ENCODE results near the gene ERRFI1. TPM values are rescaled to one million over a fixed set of nuclear protein-coding genes. Genes with fewer than 3 reads are reported as not detected.

Gene ERRFI1
- polyA plus RNA-seq, 1 donor, result 7.6 TPM

- no peak for DNase-seq
Measured at GRCh38 chr1:8043621-8044020, 17.5 kb upstream of the ERRFI1 start.

GRCh38 chr1:8042134-8042533, 16.0 kb upstream of the ERRFI1 start:
- no peak for DNase-seq

GRCh38 chr1:8040586-8040985, 14.5 kb upstream of the ERRFI1 start:
- no peak for DNase-seq

GRCh38 chr1:8039071-8039470, 13.0 kb upstream of the ERRFI1 start:
- DNase-seq, result no peak

GRCh38 chr1:8035289-8035688, 9.2 kb upstream of the ERRFI1 start:
- DNase-seq, result no peak

- DNase-seq, result no peak
Measured at GRCh38 chr1:8033322-8033721, 7.2 kb upstream of the ERRFI1 start.

- DNase-seq, result no peak
Measured at GRCh38 chr1:8032366-8032910, 6.3 kb upstream of the ERRFI1 start.

- no peak for DNase-seq
Measured at GRCh38 chr1:8031176-8031785, 5.2 kb upstream of the ERRFI1 start.

GRCh38 chr1:8028571-8028910, 2.4 kb upstream of the ERRFI1 start:
- DNase-seq, result no peak

GRCh38 chr1:8027748-8028570, 1.9 kb upstream of the ERRFI1 start:
- DNase-seq, result no peak

GRCh38 chr1:8026976-8027747, 1.1 kb upstream of the ERRFI1 start:
- no peak for DNase-seq

GRCh38 chr1:8025671-8026144, 401 bp downstream of the ERRFI1 start:
- DNase-seq, result no peak

GRCh38 chr1:8025061-8025670, 943 bp downstream of the ERRFI1 start:
- no peak for DNase-seq

- no peak for DNase-seq
Measured at GRCh38 chr1:8024329-8024728, 1.8 kb downstream of the ERRFI1 start.

- DNase-seq, result no peak
Measured at GRCh38 chr1:8023995-8024313, 2.2 kb downstream of the ERRFI1 start.

- no peak for DNase-seq
Measured at GRCh38 chr1:8023287-8023994, 2.7 kb downstream of the ERRFI1 start.

- no peak for DNase-seq
Measured at GRCh38 chr1:8022395-8023286, 3.5 kb downstream of the ERRFI1 start.

GRCh38 chr1:8021676-8022266, 4.3 kb downstream of the ERRFI1 start:
- DNase-seq, result no peak

- DNase-seq, result no peak
Measured at GRCh38 chr1:8020032-8020431, 6.1 kb downstream of the ERRFI1 start.

- DNase-seq, result no peak
Measured at GRCh38 chr1:8019229-8019620, 6.9 kb downstream of the ERRFI1 start.
